Osteocyte (in vitro differentiated cells): ENCODE results near the gene KIF5C. TPM values are rescaled to one million over a fixed set of nuclear protein-coding genes. Genes with fewer than 3 reads are reported as not detected.

Experiments used
- DNase-seq: peaks from one replicate; pipeline ENCODE4 v3.0.0; 2021; ENCODE audit warnings: mixed read lengths; ENCODE audit not compliant: unreplicated experiment; ENCODE audit errors: extremely low spot score
- H3K27ac Mint-ChIP-seq: one replicate; pipeline ENCODE4 v1.8.0; 2021; ENCODE audit warnings: mild to moderate bottlenecking, mixed read lengths; ENCODE audit not compliant: unreplicated experiment
- H3K27me3 Mint-ChIP-seq: one replicate; pipeline ENCODE4 v1.8.0; 2021; ENCODE audit warnings: mixed read lengths; ENCODE audit not compliant: unreplicated experiment
- H3K36me3 Mint-ChIP-seq: one replicate; pipeline ENCODE4 v1.8.0; 2021; ENCODE audit warnings: mixed read lengths; ENCODE audit not compliant: unreplicated experiment
- H3K4me1 Mint-ChIP-seq: one replicate; pipeline ENCODE4 v1.8.0; 2021; ENCODE audit warnings: mixed read lengths; ENCODE audit not compliant: unreplicated experiment
- H3K4me3 Mint-ChIP-seq: one replicate; pipeline ENCODE4 v1.8.0; 2021; ENCODE audit warnings: mild to moderate bottlenecking, moderate library complexity, mixed read lengths; ENCODE audit not compliant: unreplicated experiment
- H3K9me3 Mint-ChIP-seq: one replicate; pipeline ENCODE4 v1.8.0; 2021; ENCODE audit warnings: mixed read lengths; ENCODE audit not compliant: unreplicated experiment
- CTCF ChIP-seq: fragments of 200-600 bp; sonication (generic); IDR thresholded peaks from 2 replicates; pipeline ENCODE4 v1.5.0; 2021; ENCODE audit warnings: antibody characterized with exemption, mild to moderate bottlenecking, moderate library complexity
- total RNA-seq: library from RNA; stranded (reverse); gene quantifications from 2 replicates; pipeline ENCODE4 v1.2.1, GENCODE V29; 2021

KIF5C gene
- total RNA-seq, 1 donor from 2014 or later: 10.2 TPM

DNA sequence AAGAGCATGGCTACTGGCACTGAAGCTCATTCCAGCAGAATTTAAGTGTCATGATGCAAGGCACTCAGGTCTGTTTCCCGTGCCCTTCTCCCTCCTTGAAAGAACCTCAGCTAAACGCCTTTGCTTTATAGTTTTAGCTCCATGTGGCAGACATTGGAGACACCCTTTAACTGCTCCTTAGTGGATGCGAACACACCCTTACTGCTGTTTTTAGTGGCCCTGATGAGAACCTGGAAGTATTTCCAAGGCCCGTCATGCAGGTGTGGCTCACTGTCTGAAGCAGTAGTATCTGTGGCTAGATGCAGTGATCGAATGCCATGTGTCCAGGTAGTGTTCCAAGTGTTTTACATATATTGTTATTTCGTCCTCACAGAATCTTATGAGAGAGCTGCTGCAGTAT lies 28.3 kb downstream of the KIF5C start:
- no peak for TF ChIP-seq CTCF
- Mint-ChIP-seq H3K9me3 (no peaks in the 10 kb centered on the region), H3K36me3 (no peaks in the 10 kb centered on the region), H3K4me3 (no peak overlapping the region), H3K4me1 (peaks cover 37% of the 10 kb centered on the region), H3K27ac (peak overlapping the region; percentile 3), H3K27me3 (no peaks in the 10 kb centered on the region)
- no peak for DNase-seq

- H3K9me3 Mint-ChIP-seq: no peaks in the 10 kb centered on the region
- DNase-seq: no peak
- H3K4me3 Mint-ChIP-seq: no peak overlapping the region
- TF ChIP-seq CTCF: no peak
- no peaks in the 10 kb centered on the region for H3K27me3 Mint-ChIP-seq
- H3K27ac Mint-ChIP-seq: no peak overlapping the region
- H3K36me3 Mint-ChIP-seq: no peaks in the 10 kb centered on the region
- H3K4me1 Mint-ChIP-seq: peaks cover 40% of the 10 kb centered on the region
Measured at GRCh38 chr2:148903979-148904378, 29.0 kb downstream of the KIF5C start.

- H3K27me3 Mint-ChIP-seq: no peaks in the 10 kb centered on the region
- no peak overlapping the region for H3K4me3 Mint-ChIP-seq
- no peaks in the 10 kb centered on the region for H3K9me3 Mint-ChIP-seq
- H3K36me3 Mint-ChIP-seq: no peaks in the 10 kb centered on the region
- DNase-seq: no peak
- H3K4me1 Mint-ChIP-seq: peaks cover 36% of the 10 kb centered on the region
- TF ChIP-seq CTCF: no peak
- peak overlapping the region; percentile 91 for H3K27ac Mint-ChIP-seq
Measured at GRCh38 chr2:148906124-148906523, 31.1 kb downstream of the KIF5C start.

DNA sequence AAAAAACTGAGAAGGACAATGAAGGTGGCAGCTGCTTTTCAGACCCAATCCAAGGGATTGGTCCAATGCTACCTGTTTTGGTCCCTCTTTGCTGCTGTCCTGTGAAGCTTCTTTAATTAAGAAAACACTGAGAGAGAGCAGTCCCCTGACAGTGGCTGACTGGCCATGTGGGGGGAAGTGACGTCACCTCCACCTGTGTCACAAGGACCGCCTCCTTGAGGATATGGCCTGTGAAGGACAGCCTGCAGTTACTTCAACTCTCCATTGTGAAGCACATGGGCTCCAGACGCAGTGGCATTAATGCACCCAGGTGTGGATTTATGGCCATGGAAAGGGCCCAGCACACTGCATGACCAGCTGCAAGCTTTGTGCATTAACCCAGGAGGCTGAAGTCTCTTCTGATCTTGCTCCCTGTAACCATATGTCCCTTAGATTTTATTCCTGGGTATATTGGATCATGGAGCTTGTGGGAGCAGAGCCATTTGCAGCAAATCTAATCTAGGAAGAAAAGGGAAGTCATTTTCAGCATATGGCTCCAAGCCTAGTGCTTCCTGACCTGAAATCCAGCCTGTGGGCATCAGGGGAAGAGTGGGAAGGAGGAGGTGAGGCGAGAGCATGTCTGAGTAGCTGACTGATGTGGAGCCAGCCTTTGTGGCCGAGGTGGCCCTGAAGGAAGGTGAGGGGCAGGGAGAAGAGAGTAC lies 32.2 kb downstream of the KIF5C start:
- DNase-seq: no peak
- Mint-ChIP-seq H3K27ac (no peak overlapping the region), H3K9me3 (no peaks in the 10 kb centered on the region), H3K36me3 (no peaks in the 10 kb centered on the region), H3K27me3 (no peaks in the 10 kb centered on the region), H3K4me3 (no peak overlapping the region), H3K4me1 (peaks cover 36% of the 10 kb centered on the region)
- no peak for TF ChIP-seq CTCF

DNA sequence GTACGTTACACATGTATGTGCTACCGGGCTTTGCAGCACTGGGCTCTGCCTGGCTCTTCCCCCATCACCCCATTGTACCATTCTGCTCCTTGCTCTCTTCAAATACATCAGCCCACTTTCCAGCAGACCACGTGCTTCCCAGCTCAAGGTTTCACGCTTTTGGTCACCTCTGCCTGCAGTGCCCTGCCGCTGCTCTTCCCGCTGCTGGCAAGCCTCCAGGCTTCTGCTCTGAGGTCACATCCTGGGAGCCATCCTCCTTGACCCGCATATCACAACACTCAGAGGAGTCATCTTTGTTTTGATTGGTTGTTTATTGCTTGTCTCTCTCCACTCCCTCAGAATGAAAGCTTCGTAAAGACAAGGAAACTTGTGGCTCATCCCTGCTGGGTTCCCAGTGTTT lies 34.1 kb downstream of the KIF5C start:
- peaks cover 32% of the 10 kb centered on the region for H3K4me1 Mint-ChIP-seq
- no peak overlapping the region for H3K4me3 Mint-ChIP-seq
- no peaks in the 10 kb centered on the region for H3K27me3 Mint-ChIP-seq
- no peaks in the 10 kb centered on the region for H3K36me3 Mint-ChIP-seq
- no peak for TF ChIP-seq CTCF
- no peak overlapping the region for H3K27ac Mint-ChIP-seq
- H3K9me3 Mint-ChIP-seq: no peaks in the 10 kb centered on the region
- DNase-seq: no peak
